Fibroblast of mammary gland (primary cell): ENCODE data around the gene ZNF438.

ENCODE experiments used
- DNase-seq: peaks from one replicate; pipeline ENCODE4 v3.0.0-alpha.2; 2010; ENCODE audit warnings: low read depth
- H3K4me3 ChIP-seq: 2 replicates; pipeline ENCODE4 v1.5.1; 2011; ENCODE audit warnings: low read depth, mild to moderate bottlenecking, low read length, moderate library complexity; ENCODE audit not compliant: control insufficient read depth
- CTCF ChIP-seq: conservative IDR thresholded peaks from 2 replicates; pipeline ENCODE4 v1.5.1; 2011; ENCODE audit warnings: low read depth, low read length, inconsistent platforms; ENCODE audit not compliant: control insufficient read depth, insufficient read depth

The ZNF438 gene

GRCh38 chr10:31073996-31074721, 42.5 kb upstream of the ZNF438 start:
- DNase-seq: no peak

GRCh38 chr10:31073211-31073610, 41.5 kb upstream of the ZNF438 start:
- no peak for DNase-seq
- TF ChIP-seq CTCF: no peak
- H3K4me3 ChIP-seq: no peak overlapping the region

More at GRCh38 chr10:31073996-31074721, 42.5 kb upstream of the ZNF438 start:
- H3K4me3 ChIP-seq: no peak overlapping the region
- no peak for TF ChIP-seq CTCF

- no peak overlapping the region for H3K4me3 ChIP-seq
- DNase-seq: peak; percentile 28
- no peak for TF ChIP-seq CTCF
These were observed 40.8 kb upstream of the ZNF438 start for GRCh38 chr10:31072451-31072850.

- TF ChIP-seq CTCF: no peak
- H3K4me3 ChIP-seq: no peak overlapping the region
- DNase-seq: peak; percentile 83
These were observed 39.8 kb upstream of the ZNF438 start for GRCh38 chr10:31071232-31072005.

- no peak for DNase-seq
- no peak overlapping the region for H3K4me3 ChIP-seq
- TF ChIP-seq CTCF: no peak
These were observed 39.0 kb upstream of the ZNF438 start for GRCh38 chr10:31070691-31071090.

- DNase-seq: no peak
- no peak for TF ChIP-seq CTCF
- no peak overlapping the region for H3K4me3 ChIP-seq
These were observed 38.4 kb upstream of the ZNF438 start for GRCh38 chr10:31070025-31070424.
